Caco-2 (cell line): ENCODE results near the gene TCF7L2. TPM values are rescaled to one million over a fixed set of nuclear protein-coding genes. Genes with fewer than 3 reads are reported as not detected.
A peak's percentile ranks its signal among the peaks of the same experiment; 100 is the strongest.

ENCODE experiments used
- BruUV-seq: library from RNA; stranded (reverse); fragments of 400-500 nt; replicated peaks from 2 replicates; lab custom pipeline; 2021; lab: Mats Ljungman, UMichigan
- CTCF ChIA-PET: fragments of 300-600 bp; sonication (Branson Sonifier 250); formaldehyde crosslinking; loops from one replicate; lab custom pipeline; 2022; ENCODE audit warnings: antibody characterized with exemption; lab: Charles Lee
- POLR2A ChIA-PET: fragments of 300-600 bp; sonication (Branson Sonifier 250); formaldehyde crosslinking; loops from one replicate; lab custom pipeline; 2022; ENCODE audit warnings: antibody characterized with exemption; lab: Charles Lee
- DNase-seq, 2 experiments: peaks; one replicate each; pipeline versions ENCODE4 v3.0.0 to v3.0.0-alpha.2; 2020 to 2022
- H3K27me3 ChIP-seq: replicated peaks from 2 replicates; pipeline ENCODE4 v1.6.0; 2011; ENCODE audit warnings: low read length; ENCODE audit not compliant: control insufficient read depth, insufficient read depth
- H3K36me3 ChIP-seq: 2 replicates; pipeline ENCODE4 v1.5.1; 2011; ENCODE audit warnings: low read length; ENCODE audit not compliant: control insufficient read depth, insufficient read depth
- H3K4me1 ChIP-seq: fragments of 250-450 bp; sonication (Bioruptor Pico); 2 replicates; pipeline ENCODE4 v1.5.1; 2020; ENCODE audit warnings: mild to moderate bottlenecking
- H3K4me3 ChIP-seq: 2 replicates; pipeline ENCODE4 v1.5.1; 2011; ENCODE audit warnings: low read depth, mild to moderate bottlenecking, control low read depth, low read length
- H3K9me3 ChIP-seq: fragments of 250-450 bp; sonication (Bioruptor Pico); 2 replicates; pipeline ENCODE4 v1.5.1; 2020; ENCODE audit warnings: mild to moderate bottlenecking, moderate library complexity
- H3K27ac Mint-ChIP-seq: one replicate; pipeline ENCODE4 v1.8.0; 2022; ENCODE audit warnings: mixed read lengths; ENCODE audit not compliant: unreplicated experiment
- H3K27me3 Mint-ChIP-seq: one replicate; pipeline ENCODE4 v1.8.0; 2022; ENCODE audit warnings: mixed read lengths; ENCODE audit not compliant: insufficient read depth, unreplicated experiment
- H3K36me3 Mint-ChIP-seq: one replicate; pipeline ENCODE4 v1.8.0; 2022; ENCODE audit warnings: mild to moderate bottlenecking, mixed read lengths; ENCODE audit not compliant: insufficient read depth, unreplicated experiment
- H3K4me1 Mint-ChIP-seq: one replicate; pipeline ENCODE4 v1.8.0; 2022; ENCODE audit warnings: low read depth, mixed read lengths; ENCODE audit not compliant: unreplicated experiment
- H3K4me3 Mint-ChIP-seq: one replicate; pipeline ENCODE4 v1.8.0; 2022; ENCODE audit warnings: mild to moderate bottlenecking, moderate library complexity, mixed read lengths; ENCODE audit not compliant: unreplicated experiment
- H3K9me3 Mint-ChIP-seq: one replicate; pipeline ENCODE4 v1.8.0; 2022; ENCODE audit warnings: mixed read lengths; ENCODE audit not compliant: unreplicated experiment
- intact Hi-C: fragments of 100-400 bp; cut with micrococcal nuclease; formaldehyde crosslinking; loops from one replicate; pipeline ENCODE4 v1.10.0; 2022; ENCODE audit not compliant: unreplicated experiment
- total RNA-seq: library from RNA; stranded (reverse); gene quantifications from 2 replicates; pipeline ENCODE4 v1.2.3, GENCODE V29; 2022
- TF ChIP-seq, protein P1 (sequence below), 2 experiments: fragments of 200-600 bp in 1 of 2; IDR thresholded peaks; 1 replicate in 1 of 2; 2 replicates in 1 of 2; pipeline versions ENCODE4 v1.5.1 to v1.8.0; 2011 to 2022; ENCODE audit warnings: antibody characterized with exemption in 1 of 2, control low read depth in 1 of 2, inconsistent platforms in 1 of 2, low read depth in 1 of 2, low read length in 1 of 2, mild to moderate bottlenecking in 1 of 2, moderate library complexity in 1 of 2; ENCODE audit not compliant: insufficient read depth in 1 of 2, severe bottlenecking in 1 of 2, unreplicated experiment in 1 of 2

TCF7L2 gene
- total RNA-seq, 1 experiment from 2014 or later: 45.4 TPM

DNA sequence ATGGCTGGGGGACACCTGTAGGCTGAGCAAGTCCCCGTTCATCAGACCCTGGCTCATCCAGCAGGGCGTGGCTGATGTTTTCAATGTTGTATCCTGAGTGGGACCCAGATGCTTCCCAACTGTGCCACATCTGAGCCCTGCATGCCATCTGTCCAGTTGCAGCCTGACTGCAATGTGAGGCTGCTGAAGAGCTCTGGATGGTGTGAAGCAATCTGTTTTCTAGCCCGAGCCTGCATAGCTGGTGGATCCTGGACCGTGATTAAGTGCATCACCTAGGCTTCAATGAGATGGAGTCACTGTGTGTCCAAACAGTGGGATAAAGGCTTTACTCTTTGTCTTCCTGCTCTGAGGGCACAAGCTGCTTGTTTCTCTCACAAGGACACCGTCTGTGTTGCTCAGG, 99.8 kb downstream of the TCF7L2 start:
- Histone ChIP-seq H3K27me3 (no peaks in the 10 kb centered on the region), H3K4me3 (no peak overlapping the region), H3K9me3 (no peaks in the 10 kb centered on the region), H3K36me3 (peaks cover 1% of the 10 kb centered on the region; the same call in 1 of the 2 replicates), H3K4me1 (peaks cover 12% of the 10 kb centered on the region; the same call in 1 of the 2 replicates)
- H3K27me3 Mint-ChIP-seq: no peaks in the 10 kb centered on the region
- no peaks in the 10 kb centered on the region for H3K9me3 Mint-ChIP-seq
- H3K4me3 Mint-ChIP-seq: no peak overlapping the region
- peaks cover 34% of the 10 kb centered on the region for H3K36me3 Mint-ChIP-seq
- intact Hi-C loops: no loop called here
- no TSS peak for BruUV-seq
- DNase-seq: no peak
- ChIA-PET POLR2A (no interaction called here), CTCF (no interaction called here)
- H3K27ac Mint-ChIP-seq: no peak overlapping the region
- TF ChIP-seq, protein P1, sequence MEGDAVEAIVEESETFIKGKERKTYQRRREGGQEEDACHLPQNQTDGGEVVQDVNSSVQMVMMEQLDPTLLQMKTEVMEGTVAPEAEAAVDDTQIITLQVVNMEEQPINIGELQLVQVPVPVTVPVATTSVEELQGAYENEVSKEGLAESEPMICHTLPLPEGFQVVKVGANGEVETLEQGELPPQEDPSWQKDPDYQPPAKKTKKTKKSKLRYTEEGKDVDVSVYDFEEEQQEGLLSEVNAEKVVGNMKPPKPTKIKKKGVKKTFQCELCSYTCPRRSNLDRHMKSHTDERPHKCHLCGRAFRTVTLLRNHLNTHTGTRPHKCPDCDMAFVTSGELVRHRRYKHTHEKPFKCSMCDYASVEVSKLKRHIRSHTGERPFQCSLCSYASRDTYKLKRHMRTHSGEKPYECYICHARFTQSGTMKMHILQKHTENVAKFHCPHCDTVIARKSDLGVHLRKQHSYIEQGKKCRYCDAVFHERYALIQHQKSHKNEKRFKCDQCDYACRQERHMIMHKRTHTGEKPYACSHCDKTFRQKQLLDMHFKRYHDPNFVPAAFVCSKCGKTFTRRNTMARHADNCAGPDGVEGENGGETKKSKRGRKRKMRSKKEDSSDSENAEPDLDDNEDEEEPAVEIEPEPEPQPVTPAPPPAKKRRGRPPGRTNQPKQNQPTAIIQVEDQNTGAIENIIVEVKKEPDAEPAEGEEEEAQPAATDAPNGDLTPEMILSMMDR (IDR thresholded peaks at IDR 0.05; ENCODE audit: insufficient read depth in 1 of 2, low read depth in 1 of 2, low read length in 1 of 2, severe bottlenecking in 1 of 2, unreplicated experiment in 1 of 2): no peak
- peaks cover 3% of the 10 kb centered on the region for H3K4me1 Mint-ChIP-seq

GRCh38 chr10:113052076-113052830, 102.2 kb downstream of the TCF7L2 start:
- Histone ChIP-seq H3K4me1 (peaks cover 12% of the 10 kb centered on the region; the same call in 1 of the 2 replicates), H3K27me3 (no peaks in the 10 kb centered on the region), H3K9me3 (no peaks in the 10 kb centered on the region), H3K4me3 (no peak overlapping the region), H3K36me3 (0 out of 2 replicates have a peak, but pooled peaks cover 1% of the 10 kb centered on the region)
- BruUV-seq: no TSS peak
- H3K4me3 Mint-ChIP-seq: no peak overlapping the region
- H3K36me3 Mint-ChIP-seq: peaks cover 27% of the 10 kb centered on the region
- TF ChIP-seq, protein P1 (IDR thresholded peaks at IDR 0.05; ENCODE audit: insufficient read depth in 1 of 2, low read depth in 1 of 2, low read length in 1 of 2, severe bottlenecking in 1 of 2, unreplicated experiment in 1 of 2): peak in 1 of 2 experiments; percentile 39
- DNase-seq: no peak
- ChIA-PET POLR2A (no interaction called here), CTCF (interaction anchor here (0.6 kb wide), 1 partner anchor 485 kb away, joined by 4 read pairs; no protein-coding TSS in a partner anchor)
- no peaks in the 10 kb centered on the region for H3K4me1 Mint-ChIP-seq
- no peaks in the 10 kb centered on the region for H3K9me3 Mint-ChIP-seq
- intact Hi-C loops: no loop called here
- H3K27ac Mint-ChIP-seq: no peak overlapping the region
- no peaks in the 10 kb centered on the region for H3K27me3 Mint-ChIP-seq

- Histone ChIP-seq H3K4me1 (peaks cover 12% of the 10 kb centered on the region), H3K4me3 (no peak overlapping the region), H3K27me3 (no peaks in the 10 kb centered on the region), H3K9me3 (no peaks in the 10 kb centered on the region), H3K36me3 (0 out of 2 replicates have a peak, but pooled peaks cover 1% of the 10 kb centered on the region)
- TF ChIP-seq, protein P1 (IDR thresholded peaks at IDR 0.05; ENCODE audit: insufficient read depth in 1 of 2, low read depth in 1 of 2, low read length in 1 of 2, severe bottlenecking in 1 of 2, unreplicated experiment in 1 of 2): no peak
- CTCF ChIA-PET: no interaction called here
- H3K4me1 Mint-ChIP-seq: no peaks in the 10 kb centered on the region
- POLR2A ChIA-PET: no interaction called here
- no TSS peak for BruUV-seq
- H3K4me3 Mint-ChIP-seq: no peak overlapping the region
- intact Hi-C loops: no loop called here
- no peak overlapping the region for H3K27ac Mint-ChIP-seq
- no peaks in the 10 kb centered on the region for H3K27me3 Mint-ChIP-seq
- peaks cover 27% of the 10 kb centered on the region for H3K36me3 Mint-ChIP-seq
- DNase-seq: no peak
- H3K9me3 Mint-ChIP-seq: no peaks in the 10 kb centered on the region
Observed at GRCh38 chr10:113053091-113053490, 103.0 kb downstream of the TCF7L2 start.
